Heart left ventricle (tissue), 16 donors: Measurements from ENCODE around the gene CACNA1D. TPM values are rescaled to one million over a fixed set of nuclear protein-coding genes. Genes with fewer than 3 reads are reported as not detected.
A peak's percentile ranks its signal among the peaks of the same experiment; 100 is the strongest.

Source experiments
- ATAC-seq, 4 donors: fragments of 200-7000 bp; cut with Tn5 transposase; one replicate each; pipeline ENCODE4 v1.9.1; 2020 to 2022; ENCODE audit warnings: moderate library complexity in 4 of 4, mild to moderate bottlenecking in 3 of 4, moderate number of reproducible peaks in 1 of 4
- DNase-seq, 5 donors: peaks; one replicate each; pipeline ENCODE4 v3.0.0-alpha.2; 2020
- H3K27ac ChIP-seq, 12 donors: fragments of 200-600 bp; sonication (generic) in 4 of 12; one replicate each; pipeline versions ENCODE4 v1.5.0 to v1.8.0; 2016 to 2022; ENCODE audit warnings: mild to moderate bottlenecking in 2 of 12
- H3K27me3 ChIP-seq, 9 donors: fragments of 200-600 bp; sonication (generic) in 2 of 9; one replicate each; pipeline versions ENCODE4 v1.5.1 to v1.8.0; 2016 to 2022; ENCODE audit warnings: mild to moderate bottlenecking in 3 of 9
- H3K36me3 ChIP-seq, 9 donors: fragments of 200-600 bp; sonication (generic) in 2 of 9; one replicate each; pipeline versions ENCODE4 v1.5.0 to v1.8.0; 2018 to 2022; ENCODE audit warnings: mild to moderate bottlenecking in 2 of 9
- H3K4me1 ChIP-seq, 12 donors: fragments of 200-600 bp; sonication (generic) in 4 of 12; one replicate each; pipeline versions ENCODE4 v1.5.0 to v1.8.0; 2016 to 2022; ENCODE audit warnings: mild to moderate bottlenecking in 3 of 12
- H3K4me3 ChIP-seq, 12 donors: fragments of 200-600 bp; sonication (generic) in 4 of 12; one replicate each; pipeline versions ENCODE4 v1.5.0 to v1.8.0; 2017 to 2022; ENCODE audit warnings: mild to moderate bottlenecking in 9 of 12, moderate library complexity in 4 of 12
- H3K9me3 ChIP-seq, 12 donors: fragments of 200-600 bp; sonication (generic) in 4 of 12; one replicate each; pipeline versions ENCODE4 v1.5.0 to v1.8.0; 2016 to 2022; ENCODE audit warnings: mild to moderate bottlenecking in 1 of 12
- CTCF ChIP-seq, 12 donors: fragments of 200-600 bp; sonication (generic) in 4 of 12; IDR thresholded peaks; one replicate each; pipeline versions ENCODE4 v1.5.0 to v1.8.0; 2018 to 2022; ENCODE audit warnings: antibody characterized with exemption in 12 of 12, mild to moderate bottlenecking in 5 of 12
- POLR2A ChIP-seq, 2 donors: fragments of 450-650 bp; IDR thresholded peaks; one replicate each; pipeline ENCODE4 v1.6.1; 2017; ENCODE audit warnings: antibody characterized with exemption in 2 of 2, mild to moderate bottlenecking in 2 of 2, moderate library complexity in 2 of 2
- WGBS, 4 donors: extraction: QIAGEN DNeasy Blood & Tissue Kit in 2 of 4; methylation state at CpG; one replicate each; pipeline versions ENCODE4 v1.1.5 to v1.1.7; 2013 to 2018; 5-methylcytosine and 5-hydroxymethylcytosine counted together
- intact Hi-C, 10 donors: fragments of 100-400 bp; cut with DNase I; formaldehyde crosslinking; loops; one replicate each; pipeline versions ENCODE4 v1.11.1 to v1.14.2; 2022
- polyA plus RNA-seq, 2 donors: library from polyadenylated mRNA; stranded (reverse); fragments of 200-250 nt; gene quantifications; one replicate each; pipeline ENCODE4 v1.2.3, GENCODE V29; 2013
- total RNA-seq, 9 donors: library from RNA; depleted of rRNA in 2 of 9; stranded (reverse); fragments of >200 nt in 2 of 9; fragmentation: NEBNext Ultra II Directional in 3 of 9; extraction: Animal tissue kit (Norgen Biotek cat#: 25700) in 3 of 9; gene quantifications; one replicate each; pipeline versions ENCODE4 v1.1.0 to v1.2.4, GENCODE V29; 2016 to 2023
- donor health status: ischemic (EF 13 %, LVEDD 7.1; RV severe dilation, severe dysfunction).
- donor health status: healthy with polysubstance abuse.
- donor health status: DM: no; HTN: yes; CAD: no.
- donor health status: DM: no; HTN: no; CAD: no.
- donor health status: ischemic (EF 25% LVEDD 6.9; RV normal size, moderate dysfunction).
- donor health status: ischemic (EF 25% LVEDD 5.7; RV mildly dilated, moderate dysfunction).
- donor health status: healthy.
- donor health status: DM: yes; HTN: yes; CAD: no.
- donor health status: ischemic (EF 35%, LVEDD 5.7; RV mildly dilated, moderate dysfunction).
- donor health status: nonischemic (EF 11% LVEDD 7.7; RV severe dilation, severe dysfunction).
- donor health status: DM: yes; HTN: yes; CAD: no.
- donor health status: PGD.
- donor health status: ischemic (EF 29% LVEDD 5.4; RV normal size, mild dysfunction).
- donor health status: nonischemic (EF 23%, LVEDD 6.1; RV moderate dilation, normal function).

Gene CACNA1D
- total and polyA plus RNA-seq, 11 donors: 0.06 to 2.4 (median 0.40) TPM; not detected in 1

- no peak for TF ChIP-seq POLR2A (IDR thresholded peaks at IDR 0.05)
- no peak for TF ChIP-seq CTCF (IDR thresholded peaks at IDR 0.05)
- Histone ChIP-seq H3K27me3 (peaks cover 0 to 11% (median 0%) of the 10 kb centered on the region in 9 donors), H3K4me3 (no peak overlapping the region), H3K27ac (no peak overlapping the region), H3K9me3 (no peaks in the 10 kb centered on the region), H3K4me1 (no peaks in the 10 kb centered on the region), H3K36me3 (no peaks in the 10 kb centered on the region)
- no peak for DNase-seq
- peak in 1 of 4 donors; percentile 21 for ATAC-seq
- WGBS, 4 donors: 50 to 63% (median 55%) methylated on average over 6 of the region's 6 CpGs
- intact Hi-C loops: no loop called here
Observed at GRCh38 chr3:53721187-53722119, 227.0 kb downstream of the CACNA1D start.

GRCh38 chr3:53724566-53724965 is 230.2 kb downstream of the CACNA1D start:
- Histone ChIP-seq H3K27me3 (peaks cover 0 to 16% (median 0%) of the 10 kb centered on the region in 9 donors), H3K36me3 (no peaks in the 10 kb centered on the region), H3K4me1 (no peaks in the 10 kb centered on the region), H3K9me3 (no peaks in the 10 kb centered on the region), H3K4me3 (no peak overlapping the region), H3K27ac (no peak overlapping the region)
- ATAC-seq (no peak), DNase-seq (no peak)
- TF ChIP-seq CTCF (IDR thresholded peaks at IDR 0.05) (no peak), POLR2A (IDR thresholded peaks at IDR 0.05) (no peak)
- 81 to 100% (median 84%) methylated on average over 2 of the region's 2 CpGs for WGBS, 4 donors
- intact Hi-C loops: no loop called here

- H3K4me1 ChIP-seq: peaks cover 0 to 7% (median under 1%) of the 10 kb centered on the region in 12 donors
- TF ChIP-seq POLR2A (IDR thresholded peaks at IDR 0.05) (no peak), CTCF (IDR thresholded peaks at IDR 0.05) (no peak)
- DNase-seq (no peak), ATAC-seq (no peak)
- H3K27me3 ChIP-seq: peaks cover 0 to 16% (median 0%) of the 10 kb centered on the region in 9 donors
- no peak overlapping the region for H3K4me3 ChIP-seq
- WGBS, 4 donors: 66 to 74% (median 69%) methylated on average over 5 of the region's 5 CpGs
- no peak overlapping the region for H3K27ac ChIP-seq
- H3K9me3 ChIP-seq: no peaks in the 10 kb centered on the region
- no peaks in the 10 kb centered on the region for H3K36me3 ChIP-seq
- intact Hi-C loops: no loop called here
Observed at GRCh38 chr3:53725387-53725995, 231.1 kb downstream of the CACNA1D start.

GRCh38 chr3:53726643-53727042 is 232.2 kb downstream of the CACNA1D start:
- intact Hi-C loops: no loop called here
- peaks cover 0 to 10% (median 2%) of the 10 kb centered on the region in 12 donors for H3K4me1 ChIP-seq
- no peaks in the 10 kb centered on the region for H3K9me3 ChIP-seq
- TF ChIP-seq CTCF (IDR thresholded peaks at IDR 0.05) (no peak), POLR2A (IDR thresholded peaks at IDR 0.05) (no peak)
- no peak for ATAC-seq
- WGBS, 4 donors: 66 to 77% (median 74%) methylated on average over 9 of the region's 9 CpGs
- DNase-seq: no peak
- no peaks in the 10 kb centered on the region for H3K36me3 ChIP-seq
- H3K27ac ChIP-seq: no peak overlapping the region
- H3K4me3 ChIP-seq: no peak overlapping the region
- H3K27me3 ChIP-seq: peaks cover 0 to 16% (median 0%) of the 10 kb centered on the region in 9 donors
